CD4-positive, alpha-beta memory T cell (primary cell): ENCODE measurements around the gene CUTA. TPM values are rescaled to one million over a fixed set of nuclear protein-coding genes. Genes with fewer than 3 reads are reported as not detected.

Experiments
- CTCF ChIA-PET: fragments of 350-600 bp; sonication (Branson Sonifier 250); formaldehyde crosslinking; loops from one replicate; lab custom pipeline; 2021; ENCODE audit warnings: inconsistent platforms; ENCODE audit not compliant: partially characterized antibody; lab: Charles Lee
- POLR2A ChIA-PET: fragments of 350-600 bp; sonication (Branson Sonifier 250); formaldehyde crosslinking; loops from one replicate; lab custom pipeline; 2021; ENCODE audit not compliant: partially characterized antibody; lab: Charles Lee
- DNase-seq, 5 donors: peaks; one replicate each; pipeline versions ENCODE4 v3.0.0 to v3.0.0-alpha.2; 2020 to 2022; ENCODE audit warnings: mixed read lengths in 1 of 5
- H3K27ac ChIP-seq: one replicate; pipeline ENCODE4 v1.7.0; 2013; ENCODE audit warnings: low read depth, low read length
- H3K27me3 ChIP-seq: 2 replicates; pipeline ENCODE4 v1.7.0; 2013; ENCODE audit warnings: mild to moderate bottlenecking, low read length, moderate library complexity; ENCODE audit not compliant: insufficient read depth
- H3K36me3 ChIP-seq: 2 replicates; pipeline ENCODE4 v1.7.0; 2013; ENCODE audit warnings: mild to moderate bottlenecking, low read length, moderate library complexity; ENCODE audit not compliant: insufficient read depth
- H3K4me1 ChIP-seq: 2 replicates; pipeline ENCODE4 v1.7.0; 2013; ENCODE audit warnings: mild to moderate bottlenecking, low read length, moderate library complexity; ENCODE audit not compliant: insufficient read depth
- H3K4me3 ChIP-seq, 2 donors: one replicate each; pipeline ENCODE4 v1.7.0; 2013; ENCODE audit warnings: low read length in 2 of 2, mild to moderate bottlenecking in 1 of 2
- H3K9me3 ChIP-seq, 2 donors: one replicate each; pipeline ENCODE4 v1.7.0; 2013; ENCODE audit warnings: low read length in 2 of 2, control low read depth in 1 of 2; ENCODE audit not compliant: control insufficient read depth in 1 of 2
- H3K27ac Mint-ChIP-seq, 7 donors: one replicate each; pipeline ENCODE4 v1.8.0; 2020 to 2021; ENCODE audit warnings: mixed read lengths in 7 of 7, mild to moderate bottlenecking in 6 of 7, inconsistent platforms in 3 of 7, moderate library complexity in 3 of 7
- H3K27me3 Mint-ChIP-seq, 2 donors: one replicate each; pipeline ENCODE4 v1.8.0; 2020 to 2021; ENCODE audit warnings: mixed read lengths in 2 of 2
- H3K36me3 Mint-ChIP-seq, 2 donors: one replicate each; pipeline ENCODE4 v1.8.0; 2020 to 2021; ENCODE audit warnings: mixed read lengths in 2 of 2, inconsistent platforms in 1 of 2, mild to moderate bottlenecking in 1 of 2
- H3K4me1 Mint-ChIP-seq, 4 donors: one replicate each; pipeline ENCODE4 v1.8.0; 2020 to 2021; ENCODE audit warnings: mixed read lengths in 4 of 4, mild to moderate bottlenecking in 1 of 4
- H3K4me3 Mint-ChIP-seq, 8 donors: one replicate each; pipeline ENCODE4 v1.8.0; 2020 to 2021; ENCODE audit warnings: mixed read lengths in 8 of 8, mild to moderate bottlenecking in 7 of 8, moderate library complexity in 6 of 8, inconsistent platforms in 3 of 8
- H3K9me3 Mint-ChIP-seq, 8 donors: one replicate each; pipeline ENCODE4 v1.8.0; 2020 to 2021; ENCODE audit warnings: mixed read lengths in 8 of 8, mild to moderate bottlenecking in 5 of 8, inconsistent platforms in 3 of 8, moderate library complexity in 1 of 8
- intact Hi-C: fragments of 100-400 bp; cut with micrococcal nuclease; formaldehyde crosslinking; loops from one replicate; pipeline ENCODE4 v1.15.1; 2023
- polyA plus RNA-seq, 2 donors: library from polyadenylated mRNA; unstranded; fragments of 300-500 nt; fragmentation: Illumina TruSeq; gene quantifications; one replicate each; pipeline ENCODE4 v1.2.3, GENCODE V29; 2021
- total RNA-seq, 2 experiments: library from RNA; stranded (reverse); gene quantifications; one replicate each; pipeline ENCODE4 v1.2.3, GENCODE V29; 2021

Gene CUTA
- total and polyA plus RNA-seq, 4 experiments from 2014 or later: 210 to 407 (median 294) TPM

- Histone ChIP-seq H3K9me3 (no peaks in the 10 kb centered on the region), H3K27ac (peak overlapping the region; percentile 76), H3K36me3 (no peaks in the 10 kb centered on the region), H3K4me3 (peak overlapping the region; percentile 54 to 66), H3K27me3 (no peaks in the 10 kb centered on the region), H3K4me1 (peaks cover 65% of the 10 kb centered on the region)
- Mint-ChIP-seq H3K27ac (peak overlapping the region; percentile 94 to 99 (median 98)), H3K4me1 (peaks cover 63 to 86% (median 75%) of the 10 kb centered on the region in 4 donors), H3K9me3 (peaks cover 0 to 2% (median 0%) of the 10 kb centered on the region in 8 donors), H3K4me3 (peak overlapping the region; percentile 84 to 94 (median 91)), H3K36me3 (peaks cover 0 to 18% of the 10 kb centered on the region in 2 donors), H3K27me3 (no peaks in the 10 kb centered on the region)
- ChIA-PET POLR2A (interaction anchor here (0.9 to 4.7 kb wide), 17 partner anchors 11 to 457 kb away, joined by 3 to 77 read pairs (median 10); partner anchors contain the start of genes B3GALT4, BAK1, CUTA and KIFC1), CTCF (interaction anchor here (0.8 to 1.8 kb wide), 7 partner anchors 10 to 150 kb away, joined by 3 to 8 read pairs (median 3); partner anchors contain the start of genes CUTA, SYNGAP1 and ZBTB9)
- intact Hi-C loops: loop anchor here (2.0 kb wide), 1 partner anchor 142 kb away; no protein-coding TSS in a partner anchor
- no peak for DNase-seq
Observed at GRCh38 chr6:33428966-33429749, 11.3 kb upstream of the CUTA start.

DNA sequence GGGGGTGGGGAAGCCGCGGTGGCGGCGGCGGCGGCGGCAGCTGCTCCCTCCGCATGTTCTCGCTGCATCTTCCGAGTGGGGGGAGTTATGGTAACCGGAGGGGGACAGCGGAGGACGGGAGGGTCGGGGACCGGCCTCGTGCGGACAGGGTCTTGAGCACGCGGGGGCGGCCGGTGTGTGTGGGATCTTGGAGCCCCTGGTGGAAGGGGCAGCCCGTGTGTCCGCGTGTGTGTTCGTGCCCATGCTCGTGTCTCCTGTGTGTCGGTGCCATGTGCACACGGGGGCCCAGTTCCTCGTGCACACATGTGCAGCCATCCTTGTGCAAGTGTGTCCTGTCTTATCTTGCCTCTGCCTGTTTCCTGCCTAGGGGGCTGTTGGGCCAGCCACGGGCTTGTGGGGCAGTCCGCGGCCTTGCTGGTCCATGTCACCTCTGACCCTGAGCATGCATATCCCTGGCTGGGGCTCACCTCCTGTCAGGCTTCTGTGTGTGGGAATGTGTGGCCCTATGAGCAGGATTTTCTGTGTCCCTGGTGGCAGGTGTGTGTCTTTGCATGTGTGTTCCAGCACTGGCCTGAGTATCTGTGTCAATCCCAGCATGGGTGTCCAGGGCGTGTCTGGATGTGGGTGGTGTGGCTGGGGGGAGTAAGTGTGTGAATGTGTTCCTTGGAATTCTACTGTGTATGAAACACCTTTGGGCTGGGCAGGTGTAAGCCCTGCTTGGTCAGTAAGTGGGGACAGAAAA is 10.5 kb upstream of the CUTA start:
- Mint-ChIP-seq H3K4me3 (peak overlapping the region; percentile 84 to 94 (median 91)), H3K9me3 (peaks cover 0 to 2% (median 0%) of the 10 kb centered on the region in 8 donors), H3K36me3 (peaks cover 0 to 14% of the 10 kb centered on the region in 2 donors), H3K27ac (peak overlapping the region; percentile 94 to 99 (median 98)), H3K27me3 (no peaks in the 10 kb centered on the region), H3K4me1 (peaks cover 65 to 94% (median 76%) of the 10 kb centered on the region in 4 donors)
- Histone ChIP-seq H3K36me3 (no peaks in the 10 kb centered on the region), H3K4me1 (peaks cover 68% of the 10 kb centered on the region), H3K27ac (peak overlapping the region; percentile 76), H3K4me3 (peak overlapping the region; percentile 21 to 66), H3K27me3 (no peaks in the 10 kb centered on the region), H3K9me3 (no peaks in the 10 kb centered on the region)
- intact Hi-C loops: loop anchor here (2.0 kb wide), 1 partner anchor 142 kb away; no protein-coding TSS in a partner anchor
- CTCF ChIA-PET: interaction anchor here (0.8 to 1.8 kb wide), 6 partner anchors 10 to 150 kb away, joined by 3 to 8 read pairs (median 3); partner anchors contain the start of genes CUTA, SYNGAP1 and ZBTB9
- POLR2A ChIA-PET: interaction anchor here (0.8 to 4.7 kb wide), 15 partner anchors 11 to 457 kb away, joined by 3 to 77 read pairs (median 10); partner anchors contain the start of genes B3GALT4, BAK1, CUTA and PHF1
- DNase-seq: peak in 4 of 5 donors; percentile 46 to 56 (median 52)

GRCh38 chr6:33427585-33428223 is 9.8 kb upstream of the CUTA start:
- Mint-ChIP-seq H3K9me3 (peaks cover 0 to 2% (median 0%) of the 10 kb centered on the region in 8 donors), H3K27ac (peak overlapping the region; percentile 96 to 100 (median 98)), H3K4me1 (peaks cover 63 to 95% (median 72%) of the 10 kb centered on the region in 4 donors), H3K4me3 (peak overlapping the region; percentile 87 to 99 (median 94)), H3K27me3 (no peaks in the 10 kb centered on the region), H3K36me3 (peaks cover 0 to 11% of the 10 kb centered on the region in 2 donors)
- ChIA-PET CTCF (no interaction called here), POLR2A (interaction anchor here (0.8 to 4.1 kb wide), 5 partner anchors 10 to 151 kb away, joined by 3 to 77 read pairs (median 18); partner anchors contain the start of genes B3GALT4, CUTA, PHF1 and SYNGAP1)
- intact Hi-C loops: loop anchor here (2.0 kb wide), 1 partner anchor 143 kb away; no protein-coding TSS in a partner anchor
- no peaks in the 10 kb centered on the region for H3K9me3 ChIP-seq
- no peaks in the 10 kb centered on the region for H3K27me3 ChIP-seq
- peaks cover 68% of the 10 kb centered on the region for H3K4me1 ChIP-seq
- peak overlapping the region; percentile 48 to 63 for H3K4me3 ChIP-seq
- no peaks in the 10 kb centered on the region for H3K36me3 ChIP-seq
- DNase-seq: peak; percentile 61 to 78 (median 65)
- H3K27ac ChIP-seq: peak overlapping the region; percentile 90

GRCh38 chr6:33426590-33427511 is 8.9 kb upstream of the CUTA start:
- Histone ChIP-seq H3K27me3 (no peaks in the 10 kb centered on the region), H3K4me1 (peaks cover 62% of the 10 kb centered on the region), H3K9me3 (no peaks in the 10 kb centered on the region), H3K4me3 (peak overlapping the region; percentile 48 to 63), H3K27ac (peak overlapping the region; percentile 90), H3K36me3 (no peaks in the 10 kb centered on the region)
- H3K4me1 Mint-ChIP-seq: peaks cover 59 to 95% (median 66%) of the 10 kb centered on the region in 4 donors
- intact Hi-C loops: loop anchor here (1.0 kb wide), 2 partner anchors 9 to 36 kb away; partner anchors contain the start of genes CUTA and KIFC1
- CTCF ChIA-PET: interaction anchor here (0.6 to 2.6 kb wide), 5 partner anchors 11 to 157 kb away, joined by 3 to 26 read pairs (median 7); no protein-coding TSS in a partner anchor
- H3K27me3 Mint-ChIP-seq: no peaks in the 10 kb centered on the region
- H3K9me3 Mint-ChIP-seq: peaks cover 0 to 2% (median 0%) of the 10 kb centered on the region in 8 donors
- peaks cover 0 to 10% of the 10 kb centered on the region in 2 donors for H3K36me3 Mint-ChIP-seq
- POLR2A ChIA-PET: interaction anchor here (0.8 to 4.7 kb wide), 15 partner anchors 10 to 177 kb away, joined by 3 to 64 read pairs (median 14); partner anchors contain the start of genes B3GALT4, BAK1, CUTA and KIFC1
- H3K27ac Mint-ChIP-seq: peak overlapping the region; percentile 96 to 100 (median 98)
- H3K4me3 Mint-ChIP-seq: peak overlapping the region; percentile 84 to 99 (median 94)
- peak; percentile 45 to 77 (median 54) for DNase-seq

GRCh38 chr6:33425668-33426577 is 8.0 kb upstream of the CUTA start:
- Mint-ChIP-seq H3K4me3 (peak overlapping the region; percentile 84 to 99 (median 94)), H3K27ac (peak overlapping the region; percentile 96 to 100 (median 98)), H3K36me3 (peaks cover 0 to 8% of the 10 kb centered on the region in 2 donors), H3K27me3 (no peaks in the 10 kb centered on the region), H3K4me1 (peaks cover 62 to 96% (median 68%) of the 10 kb centered on the region in 4 donors), H3K9me3 (peaks cover 0 to 2% (median 0%) of the 10 kb centered on the region in 8 donors)
- peak; percentile 80 to 87 (median 80) for DNase-seq
- Histone ChIP-seq H3K27me3 (no peaks in the 10 kb centered on the region), H3K4me3 (peak overlapping the region; percentile 59 to 63), H3K9me3 (no peaks in the 10 kb centered on the region), H3K27ac (peak overlapping the region; percentile 90), H3K36me3 (no peaks in the 10 kb centered on the region), H3K4me1 (peaks cover 61% of the 10 kb centered on the region)
- ChIA-PET POLR2A (interaction anchor here (0.6 to 4.7 kb wide), 21 partner anchors 9 to 454 kb away, joined by 3 to 64 read pairs (median 8); partner anchors contain the start of genes B3GALT4, BAK1, CUTA and ITPR3), CTCF (interaction anchor here (0.6 to 2.6 kb wide), 9 partner anchors 10 to 156 kb away, joined by 3 to 26 read pairs (median 4); no protein-coding TSS in a partner anchor)
- intact Hi-C loops: loop anchor here (1.0 kb wide), 4 partner anchors 8 to 81 kb away; partner anchors contain the start of genes CUTA and KIFC1
